HG03108 (cell line): ENCODE results near the gene PRKCE.

ENCODE experiments used
- ATAC-seq: cut with Tn5 transposase; IDR thresholded peaks from one replicate; pipeline ENCODE4 v1.9.1; 2021; ENCODE audit warnings: moderate library complexity; ENCODE audit not compliant: unreplicated experiment

Gene PRKCE

DNA sequence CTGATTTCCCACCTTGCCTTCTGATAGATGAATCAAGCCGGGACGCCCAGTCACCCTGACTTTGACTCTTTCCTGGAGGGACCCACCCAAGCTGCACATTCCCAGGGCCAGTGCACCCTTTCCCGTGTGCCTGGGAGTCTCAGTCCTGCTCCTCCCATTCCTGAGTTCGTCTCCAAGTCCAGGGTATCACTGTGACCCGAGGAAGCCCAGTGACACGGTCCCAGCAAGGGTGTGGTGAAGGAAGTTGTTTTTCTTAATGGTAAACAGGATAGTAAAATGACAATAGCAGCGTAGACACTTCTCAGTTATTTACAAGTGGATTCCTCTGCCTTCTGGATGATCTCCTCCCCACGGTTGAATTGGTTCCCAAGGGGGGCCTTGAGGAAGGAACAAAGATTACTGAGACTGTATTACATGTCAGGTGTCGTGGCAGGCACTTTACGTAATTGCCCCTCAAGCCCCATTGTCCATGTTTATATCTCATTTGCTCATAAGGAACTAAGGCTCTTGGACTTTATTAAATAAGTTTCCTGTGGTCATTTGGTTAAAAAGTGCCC is 123.3 kb downstream of the PRKCE start:
- no peak for ATAC-seq

DNA sequence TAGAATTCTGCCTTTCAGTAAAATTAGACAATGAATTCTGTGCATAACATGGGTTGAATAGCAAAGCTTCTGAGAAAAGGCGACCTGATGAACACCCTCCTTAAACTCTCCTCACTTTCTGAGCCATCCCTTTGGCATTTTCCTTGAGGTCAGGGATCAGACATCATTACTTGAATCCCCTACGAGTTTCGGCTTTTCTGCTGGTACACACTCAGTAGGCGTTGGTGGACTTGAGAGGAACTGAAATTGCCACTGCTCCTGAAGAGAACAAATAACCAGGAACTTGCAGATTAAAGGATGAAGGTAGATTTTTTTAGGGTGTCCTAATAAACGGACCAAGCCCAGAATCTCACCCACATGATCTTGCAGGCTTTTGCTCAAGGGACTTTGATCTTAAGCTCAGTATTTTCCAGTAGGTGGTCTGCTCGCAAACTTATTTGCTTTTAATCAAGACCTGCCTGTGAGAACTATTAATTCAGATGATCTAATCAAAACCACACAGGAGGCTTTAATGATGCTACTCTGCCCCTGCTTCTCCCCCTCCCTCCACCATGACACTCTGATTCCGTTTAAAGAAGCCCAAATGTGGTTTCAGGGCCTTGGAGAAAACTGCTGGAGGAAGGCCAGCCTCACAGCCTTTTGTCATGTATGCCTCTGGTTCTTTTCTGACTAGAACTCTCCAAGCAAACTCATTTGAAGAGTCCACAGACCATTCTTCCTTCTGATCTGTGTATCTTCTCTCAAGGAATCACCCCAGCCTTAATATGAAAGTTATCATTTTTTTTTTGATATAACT is 124.9 kb downstream of the PRKCE start:
- no peak for ATAC-seq

DNA sequence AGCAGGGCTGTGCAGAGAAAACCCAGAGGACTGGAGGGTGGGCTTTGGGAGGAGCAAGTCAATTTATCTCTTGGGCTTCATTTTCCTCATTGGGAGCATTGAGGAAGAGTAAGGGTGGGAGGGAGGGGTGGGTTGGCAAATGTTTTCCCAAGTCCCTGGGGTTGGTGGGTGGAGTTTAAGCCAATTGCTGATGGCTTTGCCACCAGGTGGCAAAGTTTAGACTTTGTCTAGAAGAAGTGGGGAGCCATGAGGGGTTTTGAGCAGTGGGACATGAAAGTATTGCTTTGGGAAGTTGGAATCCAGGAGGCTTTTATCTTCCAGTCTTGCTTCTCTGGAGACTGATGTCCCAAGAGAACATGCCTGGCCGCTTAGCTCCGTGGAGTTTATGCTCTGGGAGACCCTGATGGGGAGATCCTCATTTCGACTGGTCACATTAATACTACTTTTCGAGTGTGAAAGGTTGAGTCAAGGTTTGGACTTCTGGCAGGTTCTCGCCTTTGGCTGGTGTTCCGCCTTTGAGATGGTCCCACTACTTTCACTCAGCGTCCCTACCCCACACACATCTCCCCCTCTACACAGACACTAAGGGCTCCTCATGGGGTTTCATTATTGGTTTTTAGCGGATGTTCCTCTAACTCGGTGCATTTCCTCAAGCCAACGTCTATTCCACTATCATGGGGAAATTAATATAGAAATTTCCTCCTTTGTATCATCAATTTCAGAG is 126.7 kb downstream of the PRKCE start:
- no peak for ATAC-seq

DNA sequence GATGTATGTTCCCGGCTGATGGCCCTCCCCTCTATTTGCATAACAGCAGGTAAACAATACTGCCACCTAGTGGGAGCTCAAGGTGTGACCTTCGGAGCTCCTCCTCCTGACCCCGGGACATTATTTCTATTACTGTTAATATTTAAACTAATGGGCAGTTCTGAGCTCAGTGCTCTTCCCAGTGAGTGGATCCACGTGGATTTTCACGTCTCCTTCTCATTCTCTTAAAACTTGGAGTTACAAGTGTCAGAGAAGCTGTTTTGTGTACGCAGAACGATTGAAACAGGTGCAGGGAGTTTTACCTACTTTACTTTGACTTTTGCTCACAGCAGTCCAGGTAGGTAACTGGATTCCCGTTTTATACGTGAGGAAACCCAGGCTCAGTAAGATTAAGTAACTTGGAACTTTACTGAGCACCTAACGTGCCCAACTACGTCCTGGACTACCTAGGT is 127.3 kb downstream of the PRKCE start:
- no peak for ATAC-seq

DNA sequence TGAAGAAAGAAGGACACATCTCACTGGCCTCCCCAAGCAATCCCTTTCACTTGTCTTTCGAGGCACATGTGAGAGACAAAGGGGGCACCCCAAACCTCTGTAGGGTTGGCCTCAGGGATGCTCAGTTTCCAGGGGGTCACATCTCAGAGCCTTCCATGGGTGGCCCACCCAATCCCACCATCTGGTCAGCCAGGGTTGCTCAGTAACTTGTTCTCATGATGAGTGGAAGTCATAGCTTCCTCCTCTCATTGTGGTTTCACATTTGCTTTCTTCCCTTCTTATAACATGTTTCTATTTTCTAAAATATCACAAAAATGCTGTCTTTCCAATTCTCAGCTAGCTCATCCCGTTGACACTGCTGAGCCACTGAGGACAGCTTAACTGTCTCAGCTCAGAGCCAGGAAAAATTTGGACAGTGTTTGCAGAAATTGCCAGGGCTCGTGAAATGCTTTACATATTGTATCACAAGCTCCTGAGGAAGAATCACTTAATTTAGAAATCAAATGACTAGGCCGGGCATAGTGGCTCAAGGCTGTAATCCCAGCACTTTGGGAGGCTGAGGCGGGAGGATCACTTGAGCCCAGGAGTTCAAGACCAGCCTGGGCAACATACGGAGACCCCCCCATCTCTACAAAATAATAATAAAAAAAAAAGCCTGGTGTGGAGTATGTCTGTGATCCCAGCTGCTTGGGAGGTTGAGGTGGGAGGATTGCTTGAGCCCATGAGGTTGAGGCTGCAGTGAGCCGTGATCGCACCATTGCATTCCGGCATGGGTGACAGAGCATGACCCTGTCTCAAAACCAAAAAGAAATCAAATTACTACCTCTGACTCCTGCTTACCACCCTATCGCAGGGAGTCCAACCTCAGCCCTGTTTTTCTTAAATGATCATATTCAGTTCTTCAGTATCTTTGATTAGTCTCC is 129.3 kb downstream of the PRKCE start:
- ATAC-seq: no peak

DNA sequence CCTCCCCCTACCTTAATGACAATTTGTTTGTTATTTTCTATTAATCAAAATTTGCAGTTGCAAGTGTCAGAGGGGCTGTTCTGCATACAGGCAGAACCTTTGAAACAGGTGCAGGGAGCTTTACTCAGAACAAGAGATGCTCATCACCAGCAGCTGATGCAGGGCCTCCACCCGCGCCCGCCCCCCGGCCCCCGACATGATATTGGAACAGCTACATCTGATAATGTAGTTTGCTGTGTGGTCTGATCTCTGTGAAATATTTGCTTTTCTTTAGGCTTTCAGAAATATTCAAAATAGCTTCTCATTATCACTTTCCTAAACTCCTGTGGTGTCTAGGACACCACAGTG is 130.0 kb downstream of the PRKCE start:
- ATAC-seq: no peak

DNA sequence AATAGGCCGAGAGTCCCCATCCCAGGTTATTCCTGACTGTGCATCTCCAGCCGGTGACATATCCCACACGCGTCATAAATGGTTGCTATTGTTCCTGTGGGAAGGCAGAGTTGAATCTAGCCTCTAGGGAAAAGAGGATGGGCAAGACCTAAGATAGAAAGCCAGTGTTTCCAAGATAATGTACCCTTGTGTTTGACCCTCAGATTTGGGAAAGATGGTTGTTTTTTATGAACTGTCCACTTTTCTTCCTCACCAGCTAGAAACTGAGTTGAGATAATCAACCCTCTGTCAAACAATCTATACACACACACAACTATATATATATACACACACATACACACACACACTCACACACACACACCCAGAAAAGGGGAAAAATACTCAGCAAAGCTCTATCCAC is 131.0 kb downstream of the PRKCE start:
- ATAC-seq: no peak

DNA sequence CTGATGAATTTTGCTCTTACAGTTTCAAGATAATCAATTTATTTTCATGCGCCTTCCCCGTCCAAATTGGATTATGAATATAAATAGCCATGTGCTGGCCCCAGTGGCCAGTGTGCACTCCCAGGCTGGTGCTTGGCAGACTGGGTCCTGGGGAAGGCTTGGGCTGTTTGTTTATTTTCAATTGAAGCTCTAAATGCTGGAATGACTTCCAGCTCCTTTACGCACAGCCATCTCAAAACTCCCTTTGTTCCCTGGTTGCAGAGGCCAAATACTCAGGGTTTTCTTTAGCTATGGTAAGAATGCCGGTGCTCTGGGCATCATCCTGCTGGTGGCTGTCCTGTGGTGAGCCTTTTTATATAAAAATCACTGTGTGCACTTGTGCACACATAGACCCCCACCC is 131.5 kb downstream of the PRKCE start:
- ATAC-seq: no peak

DNA sequence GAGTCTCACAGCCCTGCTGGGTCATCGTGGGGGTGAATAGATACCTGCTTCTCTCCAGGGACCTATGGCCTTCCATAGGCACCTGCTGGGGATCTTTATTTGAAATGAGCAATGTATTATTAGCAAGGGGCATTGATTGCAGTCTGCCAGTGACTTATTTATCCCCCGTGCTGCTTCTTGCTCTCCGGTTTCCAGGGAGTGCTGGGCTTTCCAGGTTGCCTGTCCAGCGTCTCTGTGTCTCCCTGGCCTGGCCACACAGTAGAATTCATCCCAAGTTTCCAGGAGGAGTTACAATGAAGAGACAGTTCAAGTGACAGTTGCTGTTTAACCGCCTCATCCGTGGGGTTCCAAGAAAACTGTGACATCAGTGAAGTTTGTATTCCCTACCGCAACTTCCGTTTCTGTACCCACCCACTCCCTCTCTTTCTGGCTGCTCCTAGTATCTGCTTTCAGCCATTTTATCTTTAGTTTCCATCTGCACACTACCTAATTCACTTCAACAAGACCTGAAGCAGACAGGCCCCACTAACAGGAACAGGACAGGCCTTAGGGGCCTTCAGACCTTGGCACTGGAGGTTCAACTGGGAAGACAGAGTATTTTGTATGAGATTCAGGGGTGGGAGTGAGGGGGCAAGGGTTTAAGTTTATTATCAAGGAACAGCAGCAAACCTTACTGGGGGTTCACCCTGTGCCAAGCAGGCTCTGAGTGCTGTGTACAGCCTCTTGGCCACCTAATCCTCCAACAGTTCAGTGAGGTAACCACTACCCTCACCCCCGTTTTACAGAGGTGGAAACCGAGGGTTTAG is 134.8 kb downstream of the PRKCE start:
- ATAC-seq: no peak

DNA sequence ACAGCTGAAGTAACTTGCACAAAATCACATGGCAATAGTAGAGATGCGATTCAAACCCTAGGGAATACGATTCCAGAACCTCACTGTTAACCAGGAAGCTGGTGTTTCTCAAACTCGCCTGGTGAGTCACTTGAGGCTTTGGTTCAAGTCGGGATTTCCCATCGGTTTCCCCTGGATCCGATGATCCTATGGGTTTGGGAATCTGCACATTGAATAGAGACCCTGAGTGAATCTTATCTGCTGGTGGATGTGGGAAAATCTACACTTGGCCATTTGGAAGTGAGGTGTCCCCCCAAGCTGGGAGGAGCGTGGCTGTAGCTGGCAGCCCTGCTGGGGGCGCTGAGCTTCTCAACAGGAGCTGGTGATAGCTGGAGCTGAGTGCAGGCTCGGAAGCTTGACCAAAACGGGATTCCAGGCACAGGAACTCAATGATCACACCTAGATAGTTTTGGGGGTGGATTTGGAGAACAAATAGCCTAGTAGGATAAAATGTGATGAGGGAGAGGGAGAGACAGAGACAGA is 135.4 kb downstream of the PRKCE start:
- ATAC-seq: no peak

DNA sequence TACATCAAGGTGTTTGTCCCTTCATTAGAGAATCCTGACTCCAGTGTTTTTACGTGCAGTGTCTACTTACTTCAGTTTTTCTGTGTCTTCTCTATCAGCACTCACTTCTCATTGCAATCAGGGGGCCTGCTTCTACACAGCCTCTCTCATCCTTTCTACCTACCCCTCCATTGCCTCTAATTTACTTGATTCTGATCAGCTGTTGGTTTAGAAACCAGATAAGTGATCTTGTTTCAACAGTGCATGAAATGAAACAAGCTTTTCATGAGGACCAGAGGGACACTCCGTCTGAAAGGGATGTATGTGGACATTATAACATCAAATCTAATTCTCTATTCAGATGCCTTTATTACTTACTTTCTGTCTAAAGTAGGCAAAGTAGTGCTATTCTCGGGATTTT is 136.9 kb downstream of the PRKCE start:
- no peak for ATAC-seq

DNA sequence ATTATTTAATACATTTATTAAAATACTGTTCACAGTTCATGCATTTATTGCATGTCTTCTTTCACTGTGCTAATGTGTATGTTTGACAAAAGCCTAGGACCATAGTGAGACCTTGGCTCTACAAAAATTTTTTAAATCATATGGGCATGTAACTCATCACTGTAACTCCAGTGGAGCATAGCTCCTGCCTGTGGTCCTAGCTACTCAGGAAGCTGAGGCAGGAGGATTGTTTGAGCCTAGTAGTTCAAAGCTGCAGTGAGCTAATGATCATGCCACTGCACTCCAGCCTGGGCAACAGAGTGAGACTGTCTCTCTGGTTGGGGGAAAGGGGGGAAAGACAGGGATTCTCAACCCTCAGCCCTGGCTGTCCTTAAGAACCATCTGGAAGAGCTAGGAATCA is 137.8 kb downstream of the PRKCE start:
- ATAC-seq: no peak

DNA sequence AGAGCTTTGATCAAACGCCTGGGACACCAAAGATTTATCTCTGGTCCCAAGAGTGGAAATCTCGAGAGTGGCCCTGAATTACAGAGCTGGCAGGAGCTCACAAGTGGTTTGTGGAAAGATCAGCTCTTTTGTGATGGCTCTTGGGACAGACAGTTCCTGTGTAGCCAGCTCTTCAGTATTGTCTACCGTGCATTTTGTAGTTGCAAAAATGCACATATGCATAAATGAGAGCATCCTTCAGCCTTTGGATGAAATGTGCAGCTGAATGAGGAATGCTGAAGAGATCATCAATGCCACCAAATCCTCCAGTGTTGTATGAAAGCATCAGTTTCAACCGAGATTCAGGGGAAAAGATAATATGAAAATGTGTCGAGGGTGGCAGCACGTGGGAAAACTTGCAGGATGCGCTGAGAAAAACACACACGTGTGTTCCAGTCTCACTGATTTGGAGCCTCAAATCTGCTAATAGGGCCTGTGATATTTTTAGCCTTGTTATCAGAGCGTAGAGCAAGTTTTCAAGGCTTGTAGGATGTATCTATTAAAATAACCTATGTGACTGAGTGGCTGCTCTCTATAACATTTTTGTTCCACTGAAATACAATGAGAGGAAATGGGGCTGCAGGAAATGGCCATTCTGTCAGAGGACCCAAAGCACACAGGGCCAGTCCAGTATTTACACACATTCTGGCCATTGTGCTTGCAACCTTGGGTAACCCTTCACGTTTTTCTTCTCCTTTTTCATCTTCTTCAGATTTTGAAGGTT is 138.7 kb downstream of the PRKCE start:
- ATAC-seq: no peak

DNA sequence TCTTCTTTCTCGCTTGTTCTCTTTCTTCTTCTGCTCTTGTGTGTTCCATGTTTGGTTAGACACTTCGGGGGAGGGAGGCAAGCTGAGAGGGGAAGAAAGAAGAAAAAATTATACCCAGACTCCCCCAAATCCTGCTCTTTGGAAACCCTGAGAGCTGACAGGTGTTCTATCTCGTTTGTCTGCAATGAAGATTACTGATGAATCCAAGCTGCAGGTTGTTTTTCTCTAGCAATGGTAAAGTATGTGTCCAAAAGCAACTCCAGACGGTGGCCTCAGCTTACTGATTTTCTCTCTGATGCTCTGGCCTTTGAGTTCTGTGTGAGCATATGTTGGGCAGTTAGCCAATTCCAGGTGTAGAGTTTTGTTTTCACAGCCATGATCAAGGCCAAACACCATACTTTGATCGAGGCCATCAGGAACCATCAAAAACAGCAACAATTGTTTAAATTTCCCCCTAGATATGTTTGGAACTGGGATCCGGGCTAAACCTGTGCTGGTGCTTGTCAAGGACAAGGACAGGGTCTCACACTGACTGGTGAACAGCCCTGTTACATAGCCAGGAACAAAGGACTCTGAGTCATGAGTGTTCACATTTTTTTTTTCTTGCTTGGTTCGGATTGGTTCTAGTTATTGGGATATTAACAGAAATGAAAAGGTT is 142.0 kb downstream of the PRKCE start:
- no peak for ATAC-seq

DNA sequence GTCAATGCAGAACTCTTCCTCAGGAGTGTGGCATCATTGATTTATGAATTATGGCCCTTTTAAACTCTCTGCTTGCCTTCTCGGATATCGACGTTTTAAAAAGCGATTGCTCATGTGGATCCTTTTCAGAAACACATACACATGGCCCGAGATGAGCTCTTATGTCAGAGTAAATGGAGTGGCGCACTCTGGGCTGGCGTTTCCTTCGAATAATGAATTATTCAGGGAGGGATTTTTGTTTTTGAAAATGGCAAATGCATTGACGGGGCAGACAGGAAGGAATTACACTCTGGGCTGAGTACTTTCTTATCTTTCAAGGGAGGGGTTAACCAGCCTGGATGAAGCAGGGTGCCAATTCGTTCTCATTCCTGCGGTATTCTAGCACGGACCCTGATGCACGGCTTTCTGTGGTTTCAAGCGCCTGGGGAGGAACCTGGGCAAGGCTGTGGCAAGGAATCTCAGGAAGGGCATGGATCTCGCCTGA is 142.7 kb downstream of the PRKCE start:
- no peak for ATAC-seq

DNA sequence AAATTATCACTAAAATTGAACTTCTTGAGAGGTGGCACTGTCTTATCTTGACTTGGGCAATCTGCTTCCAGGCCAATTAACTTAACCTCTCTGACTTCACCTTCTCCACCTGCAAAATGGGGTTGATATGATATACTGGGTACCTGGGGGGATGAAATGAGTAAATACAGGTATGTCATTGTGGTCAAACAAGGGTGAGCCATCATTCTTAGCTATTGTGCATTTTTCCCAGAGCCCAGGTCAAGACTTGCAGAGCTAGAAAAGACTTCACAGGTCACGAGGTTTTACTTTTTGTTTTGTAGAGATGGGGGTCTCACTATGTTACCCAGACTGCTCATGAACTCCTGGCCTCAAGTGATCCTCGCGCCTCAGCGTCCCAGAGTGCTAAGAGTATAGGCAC is 145.0 kb downstream of the PRKCE start:
- no peak for ATAC-seq

DNA sequence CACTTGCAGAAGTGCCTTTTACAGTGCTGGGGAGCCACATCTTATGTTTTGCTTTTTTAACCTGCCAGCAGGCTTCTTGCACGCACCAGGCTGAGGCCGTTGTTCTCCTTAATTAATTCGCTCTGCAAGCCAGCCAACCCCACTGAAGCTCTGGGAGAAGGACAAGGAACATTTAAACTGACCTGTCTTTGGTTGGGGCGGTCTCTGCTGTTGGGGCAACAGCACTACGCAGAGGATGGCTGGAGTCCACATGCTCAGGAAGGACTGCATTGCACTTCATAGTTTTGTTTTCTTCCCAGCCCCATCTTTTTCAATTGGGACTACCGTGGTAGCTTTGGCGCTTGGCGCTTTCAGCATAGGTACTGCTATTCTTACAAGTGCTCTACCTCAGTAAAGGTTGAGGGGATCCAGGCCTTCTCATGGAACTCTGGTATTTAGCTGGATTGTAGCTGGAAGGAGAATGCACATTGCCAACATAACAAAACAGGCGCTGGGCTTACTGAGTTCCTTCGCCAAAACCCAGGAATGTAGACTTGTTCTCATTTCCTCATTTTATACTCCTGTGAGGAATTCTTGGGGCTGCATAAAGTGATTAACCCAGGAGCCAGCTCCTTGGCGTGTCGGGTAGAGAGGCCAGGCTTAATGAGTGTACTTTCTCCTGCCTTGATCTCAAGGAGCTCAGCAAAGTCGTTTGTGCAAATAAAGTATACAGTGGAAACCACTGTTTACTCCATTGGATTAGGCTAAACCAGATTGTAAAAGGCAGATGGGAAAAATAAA is 146.2 kb downstream of the PRKCE start:
- ATAC-seq: no peak
